ENCODE results near the gene EFNA2. TPM values are rescaled to one million over a fixed set of nuclear protein-coding genes. Genes with fewer than 3 reads are reported as not detected.

The EFNA2 gene
- total and polyA plus RNA-seq, 4 experiments from 2014 or later: not detected

- H3K4me1 ChIP-seq (ENCODE audit: insufficient read depth, low read length): peaks cover 67% of the 10 kb centered on the region
- no peak overlapping the region for H3K27ac ChIP-seq (ENCODE audit: low read depth, low read length)
- peak overlapping the region; percentile 42 to 91 (median 75) for H3K27ac Mint-ChIP-seq
- DNase-seq: no peak
- H3K9me3 ChIP-seq (ENCODE audit: control insufficient read depth in 1 of 2, low read length in 2 of 2): no peaks in the 10 kb centered on the region
- H3K9me3 Mint-ChIP-seq: no peaks in the 10 kb centered on the region
- H3K4me1 Mint-ChIP-seq: peaks cover 25 to 65% (median 43%) of the 10 kb centered on the region in 4 donors
- intact Hi-C loops (cut with micrococcal nuclease): no loop called here
- POLR2A ChIA-PET (ENCODE audit: partially characterized antibody): interaction anchor here (1.3 to 12.0 kb wide), 5 partner anchors 10 to 21 kb away, joined by 3 to 650 read pairs (median 14); partner anchors contain the start of genes ATP5F1D, CBARP and FAM174C
- no peaks in the 10 kb centered on the region for H3K36me3 ChIP-seq (ENCODE audit: insufficient read depth, low read length)
- H3K27me3 Mint-ChIP-seq: peaks cover 0 to 3% of the 10 kb centered on the region in 2 donors
- H3K36me3 Mint-ChIP-seq: peaks cover 0 to 9% of the 10 kb centered on the region in 2 donors
- H3K4me3 Mint-ChIP-seq: peak overlapping the region in 4 of 8 donors; percentile 13 to 77 (median 22)
- CTCF ChIA-PET (ENCODE audit: partially characterized antibody): interaction anchor here (0.9 to 10.8 kb wide), 3 partner anchors 10 to 68 kb away, joined by 4 to 364 read pairs (median 8); no protein-coding TSS in a partner anchor
- H3K27me3 ChIP-seq (ENCODE audit: insufficient read depth, low read length): no peaks in the 10 kb centered on the region
- no peak overlapping the region for H3K4me3 ChIP-seq (ENCODE audit: low read length in 2 of 2)
Measured at GRCh38 chr19:1263188-1263587, 22.5 kb upstream of the EFNA2 start.

DNA sequence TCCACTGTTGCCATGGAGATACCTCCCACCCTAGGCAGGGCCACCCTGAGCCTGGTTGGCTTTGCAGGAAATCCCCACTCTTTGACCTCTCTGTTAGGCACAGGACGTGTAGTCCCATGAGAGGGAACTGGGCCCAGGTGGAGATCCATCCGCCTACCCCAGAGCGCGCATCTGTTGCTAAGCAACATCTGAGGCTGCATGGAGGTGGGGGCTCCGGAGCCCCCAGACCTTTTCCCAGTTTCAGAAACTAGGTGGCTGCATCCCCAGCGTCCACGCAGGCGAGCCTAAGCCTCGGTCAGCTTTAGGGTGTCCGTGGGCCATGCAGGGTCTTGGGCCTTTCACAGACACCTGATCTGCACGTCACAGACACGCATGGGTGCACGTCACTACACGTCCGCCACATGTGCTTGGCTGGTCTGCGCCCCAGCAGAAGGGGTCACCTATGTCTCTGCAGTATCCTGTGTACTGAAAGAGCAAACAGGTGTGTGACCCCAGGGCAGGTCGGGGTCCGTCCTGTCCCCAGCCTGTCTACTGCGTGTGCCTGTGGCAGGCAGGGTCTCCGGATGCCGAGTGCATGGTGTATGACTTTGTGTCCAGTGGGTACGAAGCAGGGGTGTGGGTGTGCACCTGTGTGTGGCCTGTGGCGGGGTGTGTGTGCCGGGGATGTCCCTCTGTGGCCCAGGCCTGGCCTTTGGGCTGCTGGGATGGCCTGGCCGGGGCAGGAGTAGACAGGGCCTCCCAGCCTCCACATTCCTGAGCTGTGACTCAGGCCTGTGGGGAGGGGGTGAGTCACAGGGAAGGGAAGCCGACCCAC lies 20.7 kb upstream of the EFNA2 start:
- H3K36me3 Mint-ChIP-seq: peaks cover 0 to 7% of the 10 kb centered on the region in 2 donors
- intact Hi-C loops (cut with micrococcal nuclease): no loop called here
- CTCF ChIA-PET (ENCODE audit: partially characterized antibody): interaction anchor here (1.6 to 10.8 kb wide), 3 partner anchors 12 to 53 kb away, joined by 3 to 364 read pairs (median 8); no protein-coding TSS in a partner anchor
- Histone ChIP-seq H3K27ac (ENCODE audit: low read depth, low read length) (no peak overlapping the region), H3K4me3 (ENCODE audit: low read length in 2 of 2) (no peak overlapping the region), H3K36me3 (ENCODE audit: insufficient read depth, low read length) (no peaks in the 10 kb centered on the region), H3K9me3 (ENCODE audit: control insufficient read depth in 1 of 2, low read length in 2 of 2) (no peaks in the 10 kb centered on the region), H3K4me1 (ENCODE audit: insufficient read depth, low read length) (peaks cover 59% of the 10 kb centered on the region), H3K27me3 (ENCODE audit: insufficient read depth, low read length) (no peaks in the 10 kb centered on the region)
- H3K4me1 Mint-ChIP-seq: peaks cover 20 to 61% (median 38%) of the 10 kb centered on the region in 4 donors
- H3K27me3 Mint-ChIP-seq: peaks cover 0 to 3% of the 10 kb centered on the region in 2 donors
- POLR2A ChIA-PET (ENCODE audit: partially characterized antibody): interaction anchor here (1.2 to 12.0 kb wide), 6 partner anchors 9 to 235 kb away, joined by 3 to 650 read pairs (median 8); partner anchors contain the start of genes ATP5F1D and CBARP
- H3K9me3 Mint-ChIP-seq: peaks cover 0 to 3% (median 0%) of the 10 kb centered on the region in 8 donors
- H3K4me3 Mint-ChIP-seq: peak overlapping the region in 5 of 8 donors; percentile 7 to 70 (median 65)
- H3K27ac Mint-ChIP-seq: peak overlapping the region in 5 of 7 donors; percentile 48 to 85 (median 80)
- no peak for DNase-seq

DNA sequence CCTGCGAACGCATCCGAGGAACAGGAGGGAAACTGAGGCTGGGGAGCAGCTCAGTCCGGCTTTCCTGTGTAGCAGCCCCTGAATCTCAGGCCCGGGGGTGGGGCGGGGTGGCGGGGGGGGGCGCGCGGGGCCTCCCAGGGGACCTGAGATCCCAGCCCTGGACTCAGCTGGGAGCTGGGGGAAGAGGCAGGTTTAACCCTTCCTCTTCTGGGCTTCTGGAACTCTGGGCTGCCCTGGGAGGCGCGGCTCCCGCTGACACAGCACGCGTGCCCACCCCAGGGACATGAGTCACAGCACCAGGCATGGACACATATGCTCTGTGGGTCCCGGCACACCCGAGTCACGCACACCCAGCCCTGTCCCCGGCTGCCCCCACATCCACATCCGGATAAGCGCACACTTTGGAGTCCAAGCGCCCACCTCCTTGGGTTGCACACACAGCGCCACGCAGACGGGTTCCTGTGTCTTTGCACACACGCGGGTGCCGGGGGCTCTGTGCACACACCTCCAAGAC lies 20.0 kb upstream of the EFNA2 start:
- Mint-ChIP-seq H3K36me3 (peaks cover 6 to 13% of the 10 kb centered on the region in 2 donors), H3K27ac (peak overlapping the region; percentile 61 to 85 (median 82)), H3K9me3 (peaks cover 0 to 9% (median 0%) of the 10 kb centered on the region in 8 donors), H3K4me1 (peaks cover 22 to 66% (median 42%) of the 10 kb centered on the region in 4 donors), H3K4me3 (peak overlapping the region; percentile 31 to 65 (median 52)), H3K27me3 (peaks cover 0 to 3% of the 10 kb centered on the region in 2 donors)
- POLR2A ChIA-PET (ENCODE audit: partially characterized antibody): interaction anchor here (0.9 to 12.0 kb wide), 8 partner anchors 9 to 369 kb away, joined by 3 to 650 read pairs (median 8); partner anchors contain the start of genes ABCA7, ATP5F1D, CBARP and MIDN
- Histone ChIP-seq H3K4me1 (ENCODE audit: insufficient read depth, low read length) (peaks cover 59% of the 10 kb centered on the region), H3K36me3 (ENCODE audit: insufficient read depth, low read length) (peaks cover 4% of the 10 kb centered on the region), H3K27ac (ENCODE audit: low read depth, low read length) (peak overlapping the region; percentile 58), H3K4me3 (ENCODE audit: low read length in 2 of 2) (peak overlapping the region in 1 of 2 donors; percentile 54), H3K27me3 (ENCODE audit: insufficient read depth, low read length) (no peaks in the 10 kb centered on the region), H3K9me3 (ENCODE audit: control insufficient read depth in 1 of 2, low read length in 2 of 2) (no peaks in the 10 kb centered on the region)
- intact Hi-C loops (cut with micrococcal nuclease): loop anchor here (1.0 kb wide), 1 partner anchor 21 kb away; no protein-coding TSS in a partner anchor
- CTCF ChIA-PET (ENCODE audit: partially characterized antibody): interaction anchor here (0.9 to 10.8 kb wide), 8 partner anchors 9 to 237 kb away, joined by 3 to 364 read pairs (median 8); partner anchors contain the start of gene ARHGAP45
- DNase-seq: peak in 1 of 5 donors; percentile 68

- DNase-seq: peak; percentile 82 to 87 (median 82)
- Mint-ChIP-seq H3K27ac (peak overlapping the region; percentile 61 to 85 (median 82)), H3K4me1 (peaks cover 28 to 66% (median 47%) of the 10 kb centered on the region in 4 donors), H3K27me3 (peaks cover 0 to 3% of the 10 kb centered on the region in 2 donors), H3K36me3 (peaks cover 12 to 19% of the 10 kb centered on the region in 2 donors), H3K4me3 (peak overlapping the region; percentile 31 to 68 (median 58)), H3K9me3 (peaks cover 0 to 15% (median 0%) of the 10 kb centered on the region in 8 donors)
- POLR2A ChIA-PET (ENCODE audit: partially characterized antibody): interaction anchor here (0.9 to 12.0 kb wide), 14 partner anchors 8 to 470 kb away, joined by 3 to 650 read pairs (median 6); partner anchors contain the start of genes ABCA7, ARHGAP45, ATP5F1D and CBARP
- intact Hi-C loops (cut with micrococcal nuclease): loop anchor here (1.0 kb wide), 1 partner anchor 22 kb away; no protein-coding TSS in a partner anchor
- Histone ChIP-seq H3K4me1 (ENCODE audit: insufficient read depth, low read length) (peaks cover 63% of the 10 kb centered on the region), H3K27ac (ENCODE audit: low read depth, low read length) (peak overlapping the region; percentile 58), H3K4me3 (ENCODE audit: low read length in 2 of 2) (peak overlapping the region in 1 of 2 donors; percentile 54), H3K36me3 (ENCODE audit: insufficient read depth, low read length) (peaks cover 11% of the 10 kb centered on the region), H3K9me3 (ENCODE audit: control insufficient read depth in 1 of 2, low read length in 2 of 2) (no peaks in the 10 kb centered on the region), H3K27me3 (ENCODE audit: insufficient read depth, low read length) (no peaks in the 10 kb centered on the region)
- CTCF ChIA-PET (ENCODE audit: partially characterized antibody): interaction anchor here (0.6 to 10.8 kb wide), 11 partner anchors 10 to 237 kb away, joined by 3 to 364 read pairs (median 5); partner anchors contain the start of gene ARHGAP45
Measured at GRCh38 chr19:1266129-1266915, 19.4 kb upstream of the EFNA2 start.

DNA sequence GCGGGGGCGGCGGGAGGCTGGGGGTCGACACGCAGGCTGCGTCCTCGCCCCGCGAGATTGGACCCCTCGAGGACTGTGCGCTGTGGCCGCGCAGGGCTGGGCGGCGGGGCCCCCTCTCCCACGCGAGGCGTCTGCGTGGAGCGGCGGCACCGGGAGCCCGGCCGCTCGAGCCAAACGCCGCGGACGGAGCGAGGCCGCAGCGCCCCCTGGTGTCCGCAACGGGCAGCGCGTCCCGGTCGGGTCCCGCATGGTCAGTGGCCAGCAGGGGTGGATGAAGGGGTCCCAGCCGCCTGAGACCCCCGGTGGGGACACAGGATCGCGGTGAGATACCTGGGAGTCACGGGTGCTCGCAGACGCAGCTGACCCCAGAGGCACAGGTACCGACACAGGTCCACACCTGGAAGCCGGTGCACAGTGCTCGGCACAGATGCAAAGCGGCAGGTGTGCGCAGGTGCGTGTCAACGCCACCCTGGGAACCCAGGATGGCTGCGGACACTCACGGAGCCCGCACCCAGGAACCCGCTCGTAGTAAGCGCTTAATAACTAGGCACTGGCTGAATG lies 18.7 kb upstream of the EFNA2 start:
- Mint-ChIP-seq H3K27me3 (no peaks in the 10 kb centered on the region), H3K4me1 (peaks cover 25 to 66% (median 47%) of the 10 kb centered on the region in 4 donors), H3K4me3 (peak overlapping the region in 7 of 8 donors; percentile 53 to 85 (median 69)), H3K27ac (peak overlapping the region; percentile 70 to 96 (median 89)), H3K9me3 (peaks cover 0 to 15% (median 0%) of the 10 kb centered on the region in 8 donors), H3K36me3 (peaks cover 15 to 26% of the 10 kb centered on the region in 2 donors)
- ChIA-PET CTCF (ENCODE audit: partially characterized antibody) (interaction anchor here (0.6 to 10.8 kb wide), 11 partner anchors 10 to 238 kb away, joined by 3 to 364 read pairs (median 5); partner anchors contain the start of gene ARHGAP45), POLR2A (ENCODE audit: partially characterized antibody) (interaction anchor here (0.9 to 12.0 kb wide), 14 partner anchors 9 to 470 kb away, joined by 3 to 650 read pairs (median 9); partner anchors contain the start of genes ABCA7, ARHGAP45, ATP5F1D and CBARP)
- H3K9me3 ChIP-seq (ENCODE audit: control insufficient read depth in 1 of 2, low read length in 2 of 2): no peaks in the 10 kb centered on the region
- peak overlapping the region in 1 of 2 donors; percentile 54 for H3K4me3 ChIP-seq (ENCODE audit: low read length in 2 of 2)
- intact Hi-C loops (cut with micrococcal nuclease): loop anchor here (1.0 kb wide), 1 partner anchor 23 kb away; no protein-coding TSS in a partner anchor
- H3K27ac ChIP-seq (ENCODE audit: low read depth, low read length): peak overlapping the region; percentile 58
- peak in 4 of 5 donors; percentile 67 to 83 (median 70) for DNase-seq
- no peaks in the 10 kb centered on the region for H3K27me3 ChIP-seq (ENCODE audit: insufficient read depth, low read length)
- H3K4me1 ChIP-seq (ENCODE audit: insufficient read depth, low read length): peaks cover 63% of the 10 kb centered on the region
- H3K36me3 ChIP-seq (ENCODE audit: insufficient read depth, low read length): peaks cover 18% of the 10 kb centered on the region
